Hepatocyte (in vitro differentiated cells): Measurements from ENCODE around the gene OR52W1. TPM values are rescaled to one million over a fixed set of nuclear protein-coding genes. Genes with fewer than 3 reads are reported as not detected.
A peak's percentile ranks its signal among the peaks of the same experiment; 100 is the strongest.

Experiments used
- DNase-seq: peaks from one replicate; pipeline ENCODE4 v3.0.0-alpha.2; 2016; ENCODE audit warnings: low spot score
- H2AFZ ChIP-seq: fragments of 200-600 bp; sonication (generic); 2 replicates; pipeline ENCODE4 v1.6.0; 2016; ENCODE audit warnings: antibody characterized with exemption, mild to moderate bottlenecking
- H3K27ac ChIP-seq: fragments of 200-600 bp; sonication (generic); 2 replicates; pipeline ENCODE4 v1.5.1; 2016; ENCODE audit warnings: mild to moderate bottlenecking
- H3K27me3 ChIP-seq: fragments of 200-600 bp; sonication (generic); 2 replicates; pipeline ENCODE4 v1.6.1; 2016
- H3K36me3 ChIP-seq: fragments of 200-600 bp; sonication (generic); replicated peaks from 2 replicates; pipeline ENCODE4 v1.5.1; 2016; ENCODE audit warnings: low read depth; ENCODE audit not compliant: insufficient read depth
- H3K4me1 ChIP-seq: fragments of 200-600 bp; sonication (generic); 2 replicates; pipeline ENCODE4 v1.5.1; 2016; ENCODE audit warnings: mild to moderate bottlenecking, moderate library complexity; ENCODE audit not compliant: insufficient read depth
- H3K4me2 ChIP-seq: fragments of 200-600 bp; sonication (generic); 2 replicates; pipeline ENCODE4 v1.6.0; 2016
- H3K4me3 ChIP-seq: fragments of 200-600 bp; sonication (generic); 2 replicates; pipeline ENCODE4 v1.5.1; 2016; ENCODE audit warnings: mild to moderate bottlenecking
- H3K79me2 ChIP-seq: fragments of 200-600 bp; sonication (generic); 2 replicates; pipeline ENCODE4 v1.6.0; 2017; ENCODE audit warnings: mild to moderate bottlenecking
- H3K9me2 ChIP-seq: fragments of 200-600 bp; sonication (generic); replicated peaks from 2 replicates; pipeline ENCODE4 v1.6.0; 2017; ENCODE audit warnings: mild to moderate bottlenecking; ENCODE audit not compliant: insufficient read depth
- H3K9me3 ChIP-seq: fragments of 200-600 bp; sonication (generic); 2 replicates; pipeline ENCODE4 v1.5.1; 2016; ENCODE audit warnings: low read depth, mild to moderate bottlenecking
- H4K20me1 ChIP-seq: fragments of 200-600 bp; sonication (generic); 2 replicates; pipeline ENCODE4 v1.6.0; 2016; ENCODE audit warnings: mild to moderate bottlenecking; ENCODE audit not compliant: insufficient read depth, poor library complexity, severe bottlenecking
- CTCF ChIP-seq: fragments of 200-600 bp; sonication (generic); IDR thresholded peaks from 2 replicates; pipeline ENCODE4 v1.5.1; 2016; ENCODE audit warnings: antibody characterized with exemption, mild to moderate bottlenecking; ENCODE audit not compliant: poor library complexity
- EZH2 ChIP-seq: fragments of 200-600 bp; sonication (generic); IDR thresholded peaks from 2 replicates; pipeline ENCODE4 v1.6.1; 2016; ENCODE audit warnings: antibody characterized with exemption, mild to moderate bottlenecking, borderline replicate concordance
- EZH2phosphoT487 ChIP-seq: fragments of 200-600 bp; sonication (generic); IDR thresholded peaks from one replicate; pipeline ENCODE4 v1.6.1; 2018; ENCODE audit warnings: antibody characterized with exemption, mild to moderate bottlenecking, low read depth, moderate library complexity; ENCODE audit not compliant: unreplicated experiment, severe bottlenecking
- WGBS: methylation state at CpG from one replicate; pipeline ENCODE4 v1.1.6; 2016; ENCODE audit warnings: low lambda C conversion rate; ENCODE audit errors: missing lambda C conversion rate; 5-methylcytosine and 5-hydroxymethylcytosine counted together
- polyA plus RNA-seq: library from polyadenylated mRNA; unstranded; fragments of >200 nt; fragmentation: Nextera tagmentation; extraction: Ambion mirVana; gene quantifications from 2 replicates; pipeline ENCODE4 v1.2.1, GENCODE V29; 2016
- total RNA-seq: library from RNA; depleted of rRNA; stranded (reverse); fragments of >200 nt; gene quantifications from 2 replicates; pipeline ENCODE4 v1.2.3, GENCODE V29; 2014

Gene OR52W1
- total and polyA plus RNA-seq, 2 experiments from 2014 or later: not detected

GRCh38 chr11:6156628-6157359 is 42.2 kb upstream of the OR52W1 start:
- H3K27me3 ChIP-seq: no peaks in the 10 kb centered on the region
- H3K27ac ChIP-seq: peak overlapping the region; percentile 57
- H3K4me2 ChIP-seq: no peak overlapping the region

GRCh38 chr11:6170226-6170625 is 28.8 kb upstream of the OR52W1 start, which contains the start of gene OR52B2:
Gene OR52B2, minus strand, starts transcription at chr11:6170326. Its CDS starts 0 bp downstream, at chr11:6170326.
- TF ChIP-seq EZH2phosphoT487 (no peak), EZH2 (no peak), CTCF (no peak)
- no peaks in the 10 kb centered on the region for H3K36me3 ChIP-seq
- no peak for DNase-seq
- no peaks in the 10 kb centered on the region for H4K20me1 ChIP-seq
- H3K9me2 ChIP-seq: no peaks in the 10 kb centered on the region
- H3K4me1 ChIP-seq: no peaks in the 10 kb centered on the region
- no peak within 1 kb of the TSS for H3K27ac ChIP-seq
- H3K4me3 ChIP-seq: no peak within 1 kb of the TSS
- no peaks in the 10 kb centered on the region for H3K27me3 ChIP-seq
- 77% methylated on average over 1 of the region's 1 CpG for WGBS
- no peaks in the 10 kb centered on the region for H3K9me3 ChIP-seq
- no peaks in the 10 kb centered on the region for H3K79me2 ChIP-seq
- no peak within 1 kb of the TSS for H2AFZ ChIP-seq
- H3K4me2 ChIP-seq: no peak within 1 kb of the TSS

More at GRCh38 chr11:6156628-6157359, 42.2 kb upstream of the OR52W1 start:
- no peak overlapping the region for H3K4me3 ChIP-seq
- no peaks in the 10 kb centered on the region for H4K20me1 ChIP-seq
- no peaks in the 10 kb centered on the region for H3K9me2 ChIP-seq
- no peaks in the 10 kb centered on the region for H3K4me1 ChIP-seq
- H3K9me3 ChIP-seq: no peaks in the 10 kb centered on the region
- peak; percentile 39 for DNase-seq
- H3K36me3 ChIP-seq: no peaks in the 10 kb centered on the region
- 70% methylated on average over 7 of the region's 7 CpGs for WGBS
- H2AFZ ChIP-seq: no peak overlapping the region
- TF ChIP-seq EZH2 (no peak), CTCF (no peak), EZH2phosphoT487 (no peak)
- no peaks in the 10 kb centered on the region for H3K79me2 ChIP-seq

GRCh38 chr11:6175440-6175839 is 23.6 kb upstream of the OR52W1 start:
- no peaks in the 10 kb centered on the region for H3K36me3 ChIP-seq
- WGBS: 46% methylated on average over 2 of the region's 2 CpGs
- H3K79me2 ChIP-seq: no peaks in the 10 kb centered on the region
- no peak overlapping the region for H3K4me2 ChIP-seq
- no peaks in the 10 kb centered on the region for H4K20me1 ChIP-seq
- H3K27ac ChIP-seq: no peak overlapping the region
- TF ChIP-seq EZH2: no peak
- no peak for TF ChIP-seq EZH2phosphoT487
- TF ChIP-seq CTCF: no peak
- H3K4me1 ChIP-seq: no peaks in the 10 kb centered on the region
- no peak overlapping the region for H3K4me3 ChIP-seq
- no peaks in the 10 kb centered on the region for H3K27me3 ChIP-seq
- no peaks in the 10 kb centered on the region for H3K9me3 ChIP-seq
- no peak for DNase-seq
- H2AFZ ChIP-seq: no peak overlapping the region
- no peaks in the 10 kb centered on the region for H3K9me2 ChIP-seq

- H3K79me2 ChIP-seq: no peaks in the 10 kb centered on the region
- DNase-seq: no peak
- no peaks in the 10 kb centered on the region for H3K9me3 ChIP-seq
- H3K4me3 ChIP-seq: no peak overlapping the region
- TF ChIP-seq CTCF: no peak
- TF ChIP-seq EZH2: no peak
- no peak for TF ChIP-seq EZH2phosphoT487
- H3K27me3 ChIP-seq: no peaks in the 10 kb centered on the region
- H3K4me1 ChIP-seq: no peaks in the 10 kb centered on the region
- no peak overlapping the region for H3K27ac ChIP-seq
- H3K4me2 ChIP-seq: no peak overlapping the region
- no peaks in the 10 kb centered on the region for H4K20me1 ChIP-seq
- H3K9me2 ChIP-seq: no peaks in the 10 kb centered on the region
- H2AFZ ChIP-seq: no peak overlapping the region
- H3K36me3 ChIP-seq: no peaks in the 10 kb centered on the region
Measured at GRCh38 chr11:6191742-6192141, 7.3 kb upstream of the OR52W1 start.
